PC-9 (cell line): Measurements from ENCODE around the gene PRR14.

ENCODE experiments used
- CTCF ChIP-seq: fragments of 200-600 bp; sonication (generic); conservative IDR thresholded peaks from 2 replicates; pipeline ENCODE4 v1.6.1; 2017; ENCODE audit warnings: mixed run types, antibody characterized with exemption, mild to moderate bottlenecking, moderate library complexity
- EZH2 ChIP-seq: fragments of 200-600 bp; sonication (generic); IDR thresholded peaks from 2 replicates; pipeline ENCODE4 v1.8.0; 2017; ENCODE audit warnings: antibody characterized with exemption, low read depth

- TF ChIP-seq CTCF (no peak), EZH2 (no peak)
Observed at GRCh38 chr16:30677931-30678585, 27.3 kb downstream of the PRR14 start.
